Parathyroid adenoma (tissue), 2 donors: Measurements from ENCODE around the gene CDH1.
A peak's percentile ranks its signal among the peaks of the same experiment; 100 is the strongest.

Source experiments
- H2AFZ ChIP-seq: fragments of 300-600 bp; sonication (generic); one replicate; pipeline ENCODE4 v1.7.0; 2017; ENCODE audit warnings: antibody characterized with exemption, mild to moderate bottlenecking
- H3K27ac ChIP-seq: fragments of 300-600 bp; sonication (generic); one replicate; pipeline ENCODE4 v1.7.0; 2017
- H3K27me3 ChIP-seq: fragments of 300-600 bp; sonication (generic); one replicate; pipeline ENCODE4 v1.7.0; 2017; ENCODE audit warnings: low read length; ENCODE audit not compliant: control insufficient read depth, insufficient read depth
- H3K36me3 ChIP-seq: fragments of 300-600 bp; sonication (generic); one replicate; pipeline ENCODE4 v1.7.0; 2017; ENCODE audit warnings: low read length; ENCODE audit not compliant: control insufficient read depth, insufficient read depth
- H3K4me1 ChIP-seq: fragments of 300-600 bp; sonication (generic); one replicate; pipeline ENCODE4 v1.7.0; 2017; ENCODE audit warnings: control low read depth
- H3K4me2 ChIP-seq: fragments of 300-600 bp; sonication (generic); one replicate; pipeline ENCODE4 v1.7.0; 2017; ENCODE audit warnings: low read length
- H3K4me3 ChIP-seq: fragments of 300-600 bp; sonication (generic); one replicate; pipeline ENCODE4 v1.7.0; 2017; ENCODE audit warnings: low read depth, low read length
- H3K79me2 ChIP-seq: fragments of 300-600 bp; sonication (generic); one replicate; pipeline ENCODE4 v1.7.0; 2017; ENCODE audit warnings: control low read depth
- H3K9ac ChIP-seq: fragments of 300-600 bp; sonication (generic); one replicate; pipeline ENCODE4 v1.7.0; 2017; ENCODE audit warnings: mild to moderate bottlenecking
- H3K9me3 ChIP-seq: fragments of 300-600 bp; sonication (generic); one replicate; pipeline ENCODE4 v1.7.0; 2017; ENCODE audit warnings: low read length; ENCODE audit not compliant: control insufficient read depth
- CTCF ChIP-seq: fragments of 300-600 bp; sonication (generic); IDR thresholded peaks from one replicate; pipeline ENCODE4 v1.7.0; 2017; ENCODE audit warnings: antibody characterized with exemption, mild to moderate bottlenecking
- donor health status: primary hyperparathyroidism.

Gene CDH1

GRCh38 chr16:68746951-68747350 lies 9.9 kb downstream of the CDH1 start:
- no peak overlapping the region for H2AFZ ChIP-seq
- H3K27ac ChIP-seq = no peak overlapping the region
- no peaks in the 10 kb centered on the region for H3K9me3 ChIP-seq
- no peaks in the 10 kb centered on the region for H3K27me3 ChIP-seq
- H3K4me1 ChIP-seq = peaks cover 40% of the 10 kb centered on the region
- peaks cover 60% of the 10 kb centered on the region for H3K79me2 ChIP-seq
- H3K9ac ChIP-seq = no peak overlapping the region
- H3K36me3 ChIP-seq = no peaks in the 10 kb centered on the region
- H3K4me3 ChIP-seq = no peak overlapping the region
- H3K4me2 ChIP-seq = no peak overlapping the region
- TF ChIP-seq CTCF = no peak

GRCh38 chr16:68749432-68749831 lies 12.3 kb downstream of the CDH1 start:
- H3K9me3 ChIP-seq = no peaks in the 10 kb centered on the region

DNA sequence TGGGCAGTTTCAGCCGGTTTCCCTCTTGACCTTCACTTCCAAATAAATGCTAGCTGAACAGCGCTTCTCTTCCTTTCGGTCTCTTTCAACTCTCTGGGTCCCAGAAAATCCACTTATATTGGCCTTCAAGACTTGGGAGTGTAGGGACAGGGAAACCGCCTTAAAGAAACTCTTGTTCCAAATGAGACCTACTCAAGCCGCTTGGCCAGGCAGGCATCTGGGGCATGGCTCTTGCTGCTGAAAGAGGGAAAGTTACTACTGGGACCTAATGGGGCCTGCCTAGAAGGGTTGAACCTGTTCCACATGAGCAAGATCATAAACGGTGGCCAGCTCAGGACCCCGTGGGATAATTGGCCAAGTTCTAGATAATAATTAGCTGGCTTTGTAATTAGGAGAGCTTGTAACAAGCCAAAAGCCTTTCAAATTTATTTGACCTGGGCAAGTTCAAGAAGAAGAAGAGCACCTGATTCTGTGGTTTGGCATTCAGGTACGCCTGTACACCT lies 13.2 kb downstream of the CDH1 start:
- Histone ChIP-seq H3K27me3 (no peaks in the 10 kb centered on the region), H3K9me3 (no peaks in the 10 kb centered on the region), H3K36me3 (no peaks in the 10 kb centered on the region), H3K27ac (no peak overlapping the region), H3K4me1 (peaks cover 55% of the 10 kb centered on the region), H3K79me2 (peaks cover 81% of the 10 kb centered on the region), H2AFZ (no peak overlapping the region), H3K4me2 (no peak overlapping the region), H3K9ac (no peak overlapping the region), H3K4me3 (no peak overlapping the region)
- TF ChIP-seq CTCF = no peak

More at GRCh38 chr16:68749432-68749831, 12.3 kb downstream of the CDH1 start:
- Histone ChIP-seq H2AFZ (no peak overlapping the region), H3K4me1 (peaks cover 50% of the 10 kb centered on the region), H3K4me3 (no peak overlapping the region), H3K79me2 (peaks cover 80% of the 10 kb centered on the region), H3K4me2 (no peak overlapping the region), H3K27ac (peak overlapping the region; percentile 32), H3K36me3 (no peaks in the 10 kb centered on the region), H3K27me3 (no peaks in the 10 kb centered on the region), H3K9ac (no peak overlapping the region)
- TF ChIP-seq CTCF = peak; percentile 19

DNA sequence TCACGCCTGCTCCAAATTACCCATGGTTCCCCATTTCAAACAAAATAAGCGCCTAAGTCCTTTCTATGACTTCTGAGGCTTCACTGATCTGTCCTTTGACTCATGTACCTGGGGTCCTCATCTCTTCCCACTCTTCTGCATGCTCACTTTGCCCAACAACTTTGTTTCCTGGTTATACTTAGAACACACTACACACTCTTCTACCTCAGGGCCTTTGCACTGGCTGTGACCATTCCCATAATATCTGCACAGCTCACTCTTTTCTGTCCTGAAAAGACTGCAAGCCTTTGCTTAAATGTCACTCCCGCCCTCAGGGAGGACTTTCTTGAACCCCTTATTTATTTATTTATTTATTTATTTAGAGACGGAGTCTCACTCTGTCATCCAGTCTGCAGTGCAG lies 14.1 kb downstream of the CDH1 start:
- TF ChIP-seq CTCF = no peak
- no peak overlapping the region for H3K9ac ChIP-seq
- no peaks in the 10 kb centered on the region for H3K36me3 ChIP-seq
- no peaks in the 10 kb centered on the region for H3K27me3 ChIP-seq
- no peak overlapping the region for H3K4me2 ChIP-seq
- H3K4me1 ChIP-seq = peaks cover 61% of the 10 kb centered on the region
- H3K27ac ChIP-seq = no peak overlapping the region
- H2AFZ ChIP-seq = no peak overlapping the region
- H3K4me3 ChIP-seq = no peak overlapping the region
- H3K79me2 ChIP-seq = peaks cover 77% of the 10 kb centered on the region
- H3K9me3 ChIP-seq = no peaks in the 10 kb centered on the region

GRCh38 chr16:68752602-68753001 lies 15.5 kb downstream of the CDH1 start:
- Histone ChIP-seq H3K9me3 (no peaks in the 10 kb centered on the region), H3K4me1 (peaks cover 66% of the 10 kb centered on the region), H3K9ac (no peak overlapping the region), H3K27me3 (no peaks in the 10 kb centered on the region), H3K4me2 (no peak overlapping the region), H3K36me3 (no peaks in the 10 kb centered on the region), H2AFZ (no peak overlapping the region), H3K27ac (peak overlapping the region; percentile 79), H3K4me3 (no peak overlapping the region), H3K79me2 (peaks cover 67% of the 10 kb centered on the region)
- no peak for TF ChIP-seq CTCF
